Omental fat pad (tissue), 4 donors: ENCODE data around the gene NFATC1. TPM values are rescaled to one million over a fixed set of nuclear protein-coding genes. Genes with fewer than 3 reads are reported as not detected.

Source experiments
- ATAC-seq: fragments of 150-250 bp; one replicate; pipeline ENCODE4 v1.9.1; 2016; ENCODE audit warnings: mild to moderate bottlenecking, moderate library complexity; ENCODE audit not compliant: low FRiP score
- DNase-seq: peaks from one replicate; pipeline ENCODE4 v3.0.0-alpha.2; 2019; ENCODE audit warnings: low spot score
- total RNA-seq, 4 donors: library from RNA; depleted of rRNA; stranded (reverse); fragments of >200 nt; gene quantifications; one replicate each; pipeline ENCODE4 v1.1.0, GENCODE V29; 2016
- TF ChIP-seq, protein P1 (sequence below), 3 donors: fragments of 450-650 bp; IDR thresholded peaks; one replicate each; pipeline ENCODE4 v1.5.1; 2016 to 2017; ENCODE audit warnings: antibody characterized with exemption in 3 of 3, mild to moderate bottlenecking in 3 of 3, moderate library complexity in 2 of 3

NFATC1 gene
- total RNA-seq, 4 donors from 2014 or later = 10.7 to 57.4 (median 19.1) TPM

DNA sequence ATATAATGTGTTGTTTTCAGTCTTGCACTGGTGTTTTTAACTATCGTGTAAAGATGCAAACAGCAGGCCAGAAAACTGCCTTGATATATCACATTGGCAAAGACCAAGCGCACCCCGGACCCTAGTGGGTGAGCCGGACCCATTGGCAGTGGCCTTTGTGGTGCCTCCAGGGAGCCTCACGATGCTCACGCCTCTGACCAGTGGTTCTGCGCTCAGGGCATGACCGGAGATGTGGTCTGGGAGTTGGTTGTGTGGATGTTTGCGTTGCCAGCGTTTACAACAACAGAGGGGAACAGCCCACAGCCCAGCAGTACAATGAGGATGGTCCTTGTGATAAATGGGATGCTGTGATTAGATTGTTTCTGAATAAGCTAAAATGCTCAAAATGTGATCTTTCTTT, 32.6 kb downstream of the NFATC1 start:
- DNase-seq (no peak), ATAC-seq (no peak)
- TF ChIP-seq, protein P1, sequence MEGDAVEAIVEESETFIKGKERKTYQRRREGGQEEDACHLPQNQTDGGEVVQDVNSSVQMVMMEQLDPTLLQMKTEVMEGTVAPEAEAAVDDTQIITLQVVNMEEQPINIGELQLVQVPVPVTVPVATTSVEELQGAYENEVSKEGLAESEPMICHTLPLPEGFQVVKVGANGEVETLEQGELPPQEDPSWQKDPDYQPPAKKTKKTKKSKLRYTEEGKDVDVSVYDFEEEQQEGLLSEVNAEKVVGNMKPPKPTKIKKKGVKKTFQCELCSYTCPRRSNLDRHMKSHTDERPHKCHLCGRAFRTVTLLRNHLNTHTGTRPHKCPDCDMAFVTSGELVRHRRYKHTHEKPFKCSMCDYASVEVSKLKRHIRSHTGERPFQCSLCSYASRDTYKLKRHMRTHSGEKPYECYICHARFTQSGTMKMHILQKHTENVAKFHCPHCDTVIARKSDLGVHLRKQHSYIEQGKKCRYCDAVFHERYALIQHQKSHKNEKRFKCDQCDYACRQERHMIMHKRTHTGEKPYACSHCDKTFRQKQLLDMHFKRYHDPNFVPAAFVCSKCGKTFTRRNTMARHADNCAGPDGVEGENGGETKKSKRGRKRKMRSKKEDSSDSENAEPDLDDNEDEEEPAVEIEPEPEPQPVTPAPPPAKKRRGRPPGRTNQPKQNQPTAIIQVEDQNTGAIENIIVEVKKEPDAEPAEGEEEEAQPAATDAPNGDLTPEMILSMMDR (IDR thresholded peaks at IDR 0.05) = no peak

- ATAC-seq = no peak
- DNase-seq = no peak
- TF ChIP-seq, protein P1 (IDR thresholded peaks at IDR 0.05) = no peak
Measured at GRCh38 chr18:79429381-79429780, 33.7 kb downstream of the NFATC1 start.

- no peak for DNase-seq
- TF ChIP-seq, protein P1 (IDR thresholded peaks at IDR 0.05) = no peak
- no peak for ATAC-seq
Measured at GRCh38 chr18:79429785-79430281, 34.1 kb downstream of the NFATC1 start.

DNA sequence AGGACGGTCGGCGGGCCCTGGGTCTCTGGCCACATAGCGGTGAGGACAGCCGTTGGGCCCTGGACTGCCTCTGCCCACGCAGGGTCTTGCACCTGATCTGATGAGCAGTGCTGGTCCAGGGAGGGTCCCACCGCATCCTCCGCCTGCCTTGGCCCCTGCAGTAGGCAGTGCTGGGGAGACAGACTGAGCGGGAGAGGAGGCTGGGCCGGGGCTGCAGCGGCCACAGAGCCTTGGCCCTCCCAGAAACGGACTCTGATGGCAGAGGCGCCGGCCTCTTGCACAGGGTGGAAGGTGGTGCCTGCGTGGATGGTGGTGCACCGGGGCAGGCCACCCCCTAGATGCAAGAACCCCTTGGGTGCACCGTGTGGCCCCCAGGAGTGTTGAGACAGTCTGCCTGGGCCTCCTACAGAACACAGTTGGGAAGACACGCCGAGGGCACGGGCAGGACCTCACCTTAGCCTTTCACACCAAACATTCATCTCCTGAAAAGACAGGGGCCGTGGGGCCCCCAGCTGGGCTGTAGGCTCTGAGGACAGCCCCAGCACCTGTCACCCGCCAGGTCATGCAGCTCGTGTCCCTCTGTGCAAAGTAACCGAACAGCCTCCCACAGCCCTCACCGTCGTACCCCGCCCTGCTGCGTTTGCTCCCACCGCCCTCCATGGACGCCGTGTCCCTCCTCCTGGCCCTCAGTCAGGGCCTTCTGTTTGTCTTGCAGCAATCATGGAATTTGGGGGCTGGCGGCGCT, 36.8 kb downstream of the NFATC1 start:
- TF ChIP-seq, protein P1 (IDR thresholded peaks at IDR 0.05) = no peak
- ATAC-seq (no peak), DNase-seq (no peak)

GRCh38 chr18:79433431-79433830, 37.7 kb downstream of the NFATC1 start:
- DNase-seq (no peak), ATAC-seq (no peak)
- TF ChIP-seq, protein P1 (IDR thresholded peaks at IDR 0.05) = no peak

GRCh38 chr18:79434607-79435401, 39.1 kb downstream of the NFATC1 start:
- ATAC-seq (no peak), DNase-seq (no peak)
- TF ChIP-seq, protein P1 (IDR thresholded peaks at IDR 0.05) = no peak
